Neural crest cell (in vitro differentiated cells): ENCODE measurements around the gene SLC35B1. TPM values are rescaled to one million over a fixed set of nuclear protein-coding genes. Genes with fewer than 3 reads are reported as not detected.
A peak's percentile ranks its signal among the peaks of the same experiment; 100 is the strongest.

Experiments used
- DNase-seq: peaks from one replicate; pipeline ENCODE4 v3.0.0; 2021; ENCODE audit warnings: low read depth, mixed read lengths, low spot score
- H3K27ac Mint-ChIP-seq: one replicate; pipeline ENCODE4 v1.8.0; 2021; ENCODE audit warnings: mild to moderate bottlenecking, mixed read lengths; ENCODE audit not compliant: unreplicated experiment
- H3K27me3 Mint-ChIP-seq: 2 replicates; pipeline ENCODE4 v1.8.0; 2021; ENCODE audit warnings: low read depth, mild to moderate bottlenecking, mixed read lengths
- H3K36me3 Mint-ChIP-seq: 2 replicates; pipeline ENCODE4 v1.8.0; 2021; ENCODE audit warnings: low read depth, mild to moderate bottlenecking, mixed read lengths
- H3K4me1 Mint-ChIP-seq: 2 replicates; pipeline ENCODE4 v1.8.0; 2021; ENCODE audit warnings: mixed read lengths
- H3K4me3 Mint-ChIP-seq: one replicate; pipeline ENCODE4 v1.8.0; 2021; ENCODE audit warnings: mild to moderate bottlenecking, mixed read lengths
- H3K9me3 Mint-ChIP-seq: 2 replicates; pipeline ENCODE4 v1.8.0; 2021; ENCODE audit warnings: mixed read lengths
- CTCF ChIP-seq: fragments of 200-600 bp; sonication (generic); conservative IDR thresholded peaks from 2 replicates; pipeline ENCODE4 v1.5.0; 2021; ENCODE audit warnings: antibody characterized with exemption, mild to moderate bottlenecking
- total RNA-seq: library from RNA; stranded (reverse); gene quantifications from 2 replicates; pipeline ENCODE4 v1.2.1, GENCODE V29; 2021

SLC35B1 gene
- total RNA-seq, 1 donor from 2014 or later = 89.6 TPM

- Mint-ChIP-seq H3K27me3 (no peaks in the 10 kb centered on the region), H3K4me3 (no peak overlapping the region), H3K9me3 (no peaks in the 10 kb centered on the region), H3K4me1 (no peaks in the 10 kb centered on the region), H3K27ac (no peak overlapping the region), H3K36me3 (peaks cover 2% of the 10 kb centered on the region)
- no peak for DNase-seq
- no peak for TF ChIP-seq CTCF
These were observed 39.9 kb downstream of the SLC35B1 start for GRCh38 chr17:49667854-49668253.

GRCh38 chr17:49664706-49665211 lies 43.0 kb downstream of the SLC35B1 start:
- DNase-seq = no peak
- Mint-ChIP-seq H3K4me1 (no peaks in the 10 kb centered on the region), H3K27ac (no peak overlapping the region), H3K9me3 (no peaks in the 10 kb centered on the region), H3K27me3 (no peaks in the 10 kb centered on the region), H3K4me3 (no peak overlapping the region), H3K36me3 (peaks cover 14% of the 10 kb centered on the region)
- TF ChIP-seq CTCF = no peak

DNA sequence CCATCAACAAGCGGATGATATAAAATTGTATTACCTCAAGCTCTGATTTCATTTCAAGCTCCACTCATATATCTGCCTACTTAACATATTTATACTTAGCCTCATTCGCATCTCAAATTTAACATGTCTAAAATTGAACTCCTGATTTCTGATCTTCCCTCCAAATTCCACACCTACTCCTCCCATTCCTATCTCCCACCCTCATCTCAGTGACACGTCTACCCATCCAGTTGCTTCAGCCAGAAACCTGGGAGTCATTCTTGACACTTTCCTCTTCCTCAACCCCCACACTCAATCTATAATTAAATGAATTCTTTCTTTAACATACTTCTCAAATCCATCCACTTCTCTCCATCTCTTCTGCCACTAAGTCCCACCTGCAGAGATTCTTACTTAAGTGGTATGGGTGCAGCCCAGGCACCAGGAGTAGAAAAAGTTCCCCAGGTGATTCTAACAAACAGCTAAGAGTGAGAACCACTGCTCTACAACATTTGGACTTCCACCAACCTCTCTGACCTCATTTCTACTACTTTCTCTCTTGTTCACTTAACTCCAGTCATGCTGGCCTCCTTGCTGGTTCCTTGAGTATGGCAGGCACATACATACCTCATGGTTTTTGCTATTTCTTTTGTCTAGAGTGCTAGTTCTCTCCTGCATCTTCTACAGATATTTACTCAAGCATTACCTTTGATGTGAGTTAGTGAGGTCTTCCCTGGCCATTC lies 47.9 kb downstream of the SLC35B1 start:
- Mint-ChIP-seq H3K36me3 (peaks cover 23% of the 10 kb centered on the region), H3K27ac (peak overlapping the region; percentile 51), H3K27me3 (no peaks in the 10 kb centered on the region), H3K4me1 (no peaks in the 10 kb centered on the region), H3K4me3 (no peak overlapping the region), H3K9me3 (no peaks in the 10 kb centered on the region)
- no peak for DNase-seq
- no peak for TF ChIP-seq CTCF

GRCh38 chr17:49656247-49656646 lies 51.5 kb downstream of the SLC35B1 start:
- H3K36me3 Mint-ChIP-seq = peaks cover 17% of the 10 kb centered on the region
- no peak overlapping the region for H3K27ac Mint-ChIP-seq
- no peak for TF ChIP-seq CTCF
- peaks cover 9% of the 10 kb centered on the region for H3K4me1 Mint-ChIP-seq
- no peak overlapping the region for H3K4me3 Mint-ChIP-seq
- no peaks in the 10 kb centered on the region for H3K27me3 Mint-ChIP-seq
- no peak for DNase-seq
- H3K9me3 Mint-ChIP-seq = no peaks in the 10 kb centered on the region

Other genes starting within 250 kb of the SLC35B1 start
- 322 and 334 TPM in 2 replicates for gene NGFR, start 212.7 kb downstream of the SLC35B1 start, total RNA-seq
- gene NXPH3, start 132.1 kb downstream of the SLC35B1 start, total RNA-seq = 0.79 and 1.1 TPM in 2 replicates
- gene SPOP, start 29.9 kb downstream of the SLC35B1 start, total RNA-seq = 51.9 and 60.3 TPM in 2 replicates
- 13.6 and 17.0 TPM in 2 replicates for gene FAM117A, start 56.2 kb upstream of the SLC35B1 start, total RNA-seq
- gene KAT7, start 80.7 kb upstream of the SLC35B1 start, total RNA-seq = 93.5 and 99.7 TPM in 2 replicates
- not detected in 2 replicates for gene TAC4, start 140.1 kb upstream of the SLC35B1 start, total RNA-seq